ENCODE results near the gene CAB39.

Gene CAB39

DNA sequence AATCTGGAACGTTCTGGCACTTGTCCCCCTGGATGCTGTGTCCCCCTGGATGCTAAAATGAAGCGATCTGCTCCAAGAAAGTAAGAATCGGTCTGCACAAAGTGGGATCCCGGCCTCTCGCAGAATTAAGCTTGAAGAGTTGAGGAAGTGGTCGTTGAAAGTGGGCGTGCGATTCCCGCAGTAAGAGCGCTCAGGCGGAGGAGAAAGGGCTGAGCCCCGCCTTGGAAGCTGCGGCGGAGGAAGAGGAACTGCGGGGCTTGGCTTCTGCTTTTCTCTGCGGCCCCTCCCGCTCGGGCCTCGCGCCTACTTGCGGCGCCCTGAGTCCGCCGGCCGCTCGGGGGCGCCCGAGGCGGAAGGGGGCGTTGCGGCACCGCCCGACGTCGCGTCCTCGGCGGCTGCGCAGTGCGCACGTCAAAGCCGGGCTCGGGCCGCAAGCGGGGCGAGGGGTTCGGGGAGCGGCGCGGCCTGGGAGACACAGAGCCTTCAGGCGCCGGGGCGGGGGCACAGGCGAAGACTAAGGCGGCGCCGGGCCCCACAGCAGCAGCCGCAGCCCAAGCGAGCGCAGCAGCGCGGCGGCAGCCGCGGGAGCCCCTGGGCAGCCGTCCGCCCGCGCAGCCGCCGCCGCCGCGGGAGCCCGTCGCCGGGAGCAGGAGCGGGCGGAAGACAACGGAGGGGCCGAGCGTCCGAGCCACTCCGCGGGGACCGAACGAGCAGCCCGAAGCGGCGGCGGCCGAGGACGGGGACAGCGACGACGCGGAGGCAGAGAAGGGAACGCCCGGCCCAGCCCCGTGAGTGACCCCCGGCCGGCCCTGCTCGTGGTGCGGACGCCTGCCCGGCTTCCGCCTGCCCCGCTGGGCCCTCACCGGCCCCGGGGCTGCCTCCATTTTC is at the start of gene CAB39:
CAB39 (plus strand) TSS at position 400 of the 888 bp plus-strand sequence. CDS start 47,160 bp downstream, outside the sequence.
- peak; percentile 82 for DNase-seq

- no peak for DNase-seq
Observed at GRCh38 chr2:230664128-230664527, 48.5 kb upstream of the CAB39 start.

- DNase-seq = no peak
Observed at GRCh38 chr2:230664844-230665243, 47.8 kb upstream of the CAB39 start.

- DNase-seq = no peak
Observed at GRCh38 chr2:230665263-230665691, 47.4 kb upstream of the CAB39 start.

DNA sequence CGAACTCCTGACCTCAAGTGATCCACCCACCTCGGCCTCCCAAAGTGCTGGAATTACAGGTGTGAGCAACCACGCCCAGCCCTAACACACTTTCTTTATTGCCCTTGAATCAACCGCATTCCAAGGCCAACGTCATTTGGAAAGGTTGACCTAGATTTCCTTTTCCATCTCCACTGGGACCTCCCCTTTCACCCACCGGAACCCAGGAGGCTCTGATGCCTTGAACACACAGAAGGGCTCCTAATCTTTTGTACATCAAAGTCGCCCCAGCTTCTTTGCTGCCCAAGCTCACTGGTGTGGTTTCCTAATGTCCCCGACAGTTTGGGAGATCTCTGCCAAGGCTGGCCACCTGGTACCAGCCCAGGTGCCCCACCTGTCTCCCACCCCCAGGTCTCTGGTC is 46.2 kb upstream of the CAB39 start:
- no peak for DNase-seq

GRCh38 chr2:230666885-230667712 is 45.5 kb upstream of the CAB39 start:
- no peak for DNase-seq

- DNase-seq = peak; percentile 59
Observed at GRCh38 chr2:230668184-230668938, 44.3 kb upstream of the CAB39 start.

DNA sequence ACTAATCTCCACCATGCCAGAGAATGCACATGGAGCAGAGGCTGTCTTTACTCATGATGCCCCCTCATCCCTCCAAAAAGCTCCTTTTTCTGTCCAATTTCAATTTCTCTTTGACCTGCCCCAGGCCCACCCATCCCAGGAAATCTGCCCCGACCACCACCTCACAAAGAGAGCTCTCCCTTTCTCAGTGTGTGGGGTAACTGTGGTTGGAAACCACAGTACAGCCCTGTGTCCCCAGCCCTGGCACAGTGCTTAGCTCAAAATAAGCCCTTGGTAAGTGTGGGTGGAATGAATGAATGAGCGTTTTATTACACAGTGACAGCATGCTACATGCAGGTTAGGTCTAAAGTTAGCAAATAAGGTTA is 43.7 kb upstream of the CAB39 start:
- no peak for DNase-seq

DNA sequence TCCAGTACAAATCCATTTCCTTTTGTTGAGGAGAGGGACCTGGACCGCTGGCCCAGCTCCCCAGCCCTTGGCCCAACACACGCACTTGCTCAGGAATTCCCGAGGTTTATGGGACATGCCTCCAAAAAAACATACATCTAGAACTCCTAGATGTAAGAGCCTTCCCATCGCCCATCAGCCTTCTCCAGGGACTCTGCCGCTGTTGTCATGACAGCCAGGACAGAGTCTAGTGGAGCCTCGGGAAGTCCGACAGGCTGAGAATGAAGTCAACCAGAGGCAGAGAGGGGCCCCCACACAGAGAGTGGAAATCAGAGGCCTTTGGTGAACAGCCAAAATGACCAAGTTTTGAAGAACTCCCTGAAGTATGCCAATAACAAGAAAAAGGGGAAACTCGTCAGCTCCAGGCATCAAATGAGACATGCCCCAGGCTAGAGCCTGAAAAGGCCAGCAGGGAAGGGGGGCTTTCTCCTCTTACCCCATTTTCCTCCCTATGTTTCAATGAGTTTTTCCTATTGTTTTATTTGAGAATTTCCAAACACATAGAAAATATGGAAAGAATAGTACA is 43.2 kb upstream of the CAB39 start:
- DNase-seq = no peak

DNA sequence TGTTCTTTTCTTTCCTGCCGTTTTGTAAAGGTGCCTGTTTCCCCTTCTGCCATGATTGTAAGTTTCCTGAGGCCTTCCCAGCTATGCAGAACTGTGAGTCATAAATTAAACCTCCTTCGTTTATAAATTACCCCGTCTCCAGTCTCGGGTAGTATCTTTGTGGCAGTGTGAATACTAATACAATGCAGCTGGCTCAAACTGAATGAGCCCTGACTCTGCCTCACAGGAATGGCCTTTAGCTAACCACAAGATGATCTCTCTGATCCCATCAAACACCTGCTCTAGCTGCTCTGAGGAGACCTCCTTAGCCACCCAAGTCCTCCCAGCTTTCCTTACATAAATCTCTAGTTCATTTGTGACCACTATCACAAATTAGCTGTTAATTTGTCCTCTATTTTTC is 41.5 kb upstream of the CAB39 start:
- no peak for DNase-seq

DNA sequence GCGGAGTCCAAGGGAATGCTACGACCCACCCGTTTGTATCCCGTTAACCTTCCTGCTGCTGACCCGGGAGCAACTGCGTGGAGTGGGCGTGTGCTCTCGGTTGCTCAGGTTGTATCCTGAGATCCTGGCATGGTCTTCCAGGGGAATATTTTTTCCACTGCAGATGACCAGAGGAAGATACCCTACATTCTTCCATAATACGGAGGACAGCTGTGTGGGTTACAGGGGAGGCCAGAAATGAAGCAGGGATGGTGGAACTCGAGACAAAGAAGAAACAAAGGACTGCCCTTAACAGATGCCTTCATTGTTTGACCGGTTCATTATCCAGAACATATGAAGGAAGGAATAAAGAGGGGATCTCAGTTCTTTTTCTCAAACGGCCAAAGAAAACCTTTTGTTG is 39.8 kb upstream of the CAB39 start:
- no peak for DNase-seq

DNA sequence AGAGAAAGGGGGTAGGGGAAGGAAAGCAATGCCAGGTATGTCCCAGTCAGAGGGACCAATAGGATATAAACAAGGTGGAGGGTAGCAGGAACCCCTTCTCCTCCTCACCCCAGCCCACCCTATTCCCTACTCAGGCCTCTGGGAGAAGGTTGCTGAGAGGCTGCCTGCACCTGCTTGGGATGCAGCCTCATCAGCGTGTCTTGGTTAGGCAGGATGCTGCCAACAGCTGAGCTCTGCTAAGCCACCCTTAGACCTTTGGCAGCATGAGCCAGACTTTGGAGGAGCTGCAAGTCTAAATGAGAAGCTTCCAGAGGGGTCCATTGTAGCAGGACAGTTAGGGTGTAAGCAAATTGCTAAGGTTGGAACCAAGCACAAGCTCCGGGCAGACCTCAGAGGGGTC is 38.2 kb upstream of the CAB39 start:
- DNase-seq = no peak

GRCh38 chr2:230674966-230675672 is 37.5 kb upstream of the CAB39 start:
- no peak for DNase-seq

GRCh38 chr2:230676546-230676945 is 36.1 kb upstream of the CAB39 start:
- DNase-seq = no peak

DNA sequence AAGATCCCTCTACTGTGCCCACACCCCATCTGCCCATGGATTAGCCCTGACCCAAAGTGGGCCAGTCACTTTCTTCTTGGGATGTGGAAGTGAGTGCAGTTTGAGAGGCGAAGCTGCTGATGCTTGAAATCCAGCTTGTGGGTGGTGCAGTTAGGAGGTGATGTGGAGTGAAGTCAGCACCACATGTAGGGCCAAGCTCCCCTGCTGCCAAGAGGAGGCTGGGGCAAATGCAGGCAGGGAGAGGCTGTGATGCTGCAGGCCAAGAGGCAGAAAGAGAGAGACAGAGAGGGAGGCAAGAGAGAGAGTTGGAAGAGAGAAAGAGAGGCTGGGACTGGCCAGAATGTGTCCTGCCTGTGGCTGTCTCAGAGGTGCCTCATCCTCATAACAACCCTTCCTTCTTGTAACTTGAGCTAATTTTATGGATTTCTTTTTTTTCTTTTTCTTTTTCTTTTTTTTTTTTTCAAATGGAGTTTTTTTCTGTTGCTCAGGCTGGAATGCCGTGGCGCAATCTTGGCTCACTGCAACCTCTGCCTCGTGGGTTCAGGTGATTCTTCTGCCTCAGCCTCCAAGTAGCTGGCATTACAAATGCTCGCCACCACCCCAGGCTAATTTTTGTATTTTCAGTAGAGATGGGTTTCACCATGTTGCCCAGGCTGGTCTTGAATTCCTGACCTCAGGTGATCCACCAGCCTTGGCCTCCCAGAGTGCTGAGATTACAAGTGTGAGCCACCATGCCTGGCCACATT is 35.3 kb upstream of the CAB39 start:
- DNase-seq = no peak

DNA sequence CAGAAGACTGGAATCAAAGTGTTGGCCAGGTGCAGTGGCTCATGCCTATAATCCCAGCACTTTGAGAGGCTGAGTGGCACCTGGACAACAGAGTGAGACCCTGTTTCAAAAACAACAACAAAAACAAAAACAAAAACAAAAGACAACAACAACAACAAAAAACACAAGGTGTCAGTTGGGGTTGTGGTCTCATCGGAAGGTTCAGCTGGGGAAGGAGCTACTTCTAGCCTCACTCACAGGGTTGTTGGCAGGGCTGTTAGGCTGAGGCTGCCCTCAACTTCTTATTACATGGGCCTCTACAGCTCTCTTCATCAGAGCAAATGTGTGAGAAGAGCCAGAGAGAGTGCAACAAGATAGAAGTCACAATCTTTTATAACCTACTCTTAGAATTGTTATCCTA is 34.6 kb upstream of the CAB39 start:
- DNase-seq = no peak

- DNase-seq = no peak
Observed at GRCh38 chr2:230678451-230678850, 34.2 kb upstream of the CAB39 start.

GRCh38 chr2:230680463-230681170 is 32.0 kb upstream of the CAB39 start:
- no peak for DNase-seq

DNA sequence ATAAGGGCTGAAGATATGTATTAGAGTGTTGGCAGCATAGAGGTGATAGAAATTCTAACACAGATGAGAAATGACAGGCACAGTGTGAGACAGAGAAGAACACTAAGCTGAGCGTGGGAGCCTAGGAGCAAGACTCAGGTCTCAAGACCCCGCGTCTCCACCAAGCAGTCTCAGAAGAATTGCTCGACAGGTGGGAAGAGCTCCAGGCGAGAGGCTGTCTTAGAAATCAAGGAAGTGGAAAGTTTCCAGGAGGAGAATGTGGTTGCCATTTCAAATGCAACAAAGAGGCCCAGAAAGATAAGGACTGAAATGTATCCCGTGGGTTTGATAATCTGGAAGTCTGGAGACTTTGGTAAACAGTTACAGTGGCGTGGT is 31.5 kb upstream of the CAB39 start:
- no peak for DNase-seq

- no peak for DNase-seq
Observed at GRCh38 chr2:230682546-230682945, 30.1 kb upstream of the CAB39 start.
